Measurements from ENCODE around the gene GPX6. TPM values are rescaled to one million over a fixed set of nuclear protein-coding genes. Genes with fewer than 3 reads are reported as not detected.
A peak's percentile ranks its signal among the peaks of the same experiment; 100 is the strongest.
"Not testable (repeated sequence)": the region's sequence is repeated elsewhere in the genome, so short reads cannot be mapped to it uniquely, and the experiment has no call there.

GPX6 gene
- total RNA-seq, 1 donor from 2014 or later = not detected

DNA sequence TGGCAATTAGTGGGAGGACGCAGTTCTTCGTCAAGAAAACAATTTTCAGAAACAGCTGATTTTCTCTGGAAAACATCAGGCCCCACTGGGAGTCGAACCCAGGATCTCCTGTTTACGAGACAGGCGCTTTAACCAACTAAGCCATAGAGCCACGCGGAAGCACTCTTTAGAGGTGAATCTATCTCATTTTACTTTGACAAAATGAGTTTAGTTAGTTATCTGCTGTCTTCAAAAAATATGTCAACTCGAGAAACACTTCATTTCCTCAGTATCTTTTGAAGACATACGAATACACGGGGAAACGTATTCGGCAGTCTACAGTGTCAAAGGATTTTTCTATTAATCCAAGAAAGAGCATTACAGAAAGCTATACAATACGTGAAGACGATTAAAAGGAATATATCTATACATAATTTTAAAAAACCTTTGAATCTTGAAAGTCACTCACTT is 26.7 kb downstream of the GPX6 start:
- H3K9me3 Mint-ChIP-seq = no peaks in the 10 kb centered on the region
- intact Hi-C loops (cut with micrococcal nuclease) = loop anchor here (5.0 kb wide), 2 partner anchors 53 to 98 kb away; a partner anchor contains a TSS
- peaks cover 45% of the 10 kb centered on the region for H3K27me3 Mint-ChIP-seq (ENCODE audit: low read depth)
- H3K4me3 Mint-ChIP-seq (ENCODE audit: low read depth) = peak overlapping the region; percentile 74
- peaks cover 18% of the 10 kb centered on the region for H3K4me1 Mint-ChIP-seq (ENCODE audit: low read depth)
- no peaks in the 10 kb centered on the region for H3K36me3 Mint-ChIP-seq (ENCODE audit: low read depth)
- H3K27ac Mint-ChIP-seq = peak overlapping the region; percentile 6
- DNase-seq (ENCODE audit: low spot score) = no peak

DNA sequence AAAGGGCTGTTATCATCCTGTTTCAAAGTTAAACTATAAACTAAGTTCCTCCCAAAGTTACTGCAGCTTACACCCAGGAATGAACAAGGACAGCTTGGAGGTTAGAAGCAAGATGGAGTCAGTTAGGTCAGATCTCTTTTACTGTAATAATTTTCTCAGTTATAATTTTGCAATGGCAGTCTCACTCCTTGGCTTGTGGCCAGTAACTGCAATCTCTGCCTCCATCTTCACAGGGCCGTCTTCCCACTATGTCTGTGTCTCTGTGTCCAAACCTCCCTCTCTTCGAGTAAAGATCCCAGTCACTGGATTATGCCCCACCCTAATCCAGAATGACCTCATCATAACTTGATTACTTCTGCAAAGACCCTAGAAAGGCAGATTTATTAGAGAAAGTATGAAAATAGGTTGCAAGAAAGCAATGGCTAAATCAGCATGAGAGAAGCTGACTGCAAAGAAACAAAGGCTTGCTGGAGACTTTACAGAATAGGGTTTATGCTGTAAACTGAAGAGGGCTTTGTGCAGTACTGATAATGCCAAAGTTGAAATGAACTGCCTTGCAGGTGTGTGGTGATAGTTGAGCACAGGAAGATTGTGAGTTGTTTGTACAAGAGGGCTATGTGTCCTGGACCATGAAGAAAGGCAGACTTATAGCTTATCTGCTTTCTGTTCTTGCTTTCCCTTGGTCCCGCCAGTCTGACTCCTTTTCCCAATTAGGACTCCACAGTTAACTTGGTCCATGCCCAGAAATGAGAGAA is 28.4 kb downstream of the GPX6 start:
- H3K4me1 Mint-ChIP-seq (ENCODE audit: low read depth) = peaks cover 18% of the 10 kb centered on the region
- H3K4me3 Mint-ChIP-seq (ENCODE audit: low read depth) = no peak overlapping the region
- no peak for DNase-seq (ENCODE audit: low spot score)
- no peak overlapping the region for H3K27ac Mint-ChIP-seq
- intact Hi-C loops (cut with micrococcal nuclease) = loop anchor here (5.0 kb wide), 2 partner anchors 55 to 100 kb away; a partner anchor contains a TSS
- peaks cover 47% of the 10 kb centered on the region for H3K27me3 Mint-ChIP-seq (ENCODE audit: low read depth)
- no peaks in the 10 kb centered on the region for H3K36me3 Mint-ChIP-seq (ENCODE audit: low read depth)
- no peaks in the 10 kb centered on the region for H3K9me3 Mint-ChIP-seq

DNA sequence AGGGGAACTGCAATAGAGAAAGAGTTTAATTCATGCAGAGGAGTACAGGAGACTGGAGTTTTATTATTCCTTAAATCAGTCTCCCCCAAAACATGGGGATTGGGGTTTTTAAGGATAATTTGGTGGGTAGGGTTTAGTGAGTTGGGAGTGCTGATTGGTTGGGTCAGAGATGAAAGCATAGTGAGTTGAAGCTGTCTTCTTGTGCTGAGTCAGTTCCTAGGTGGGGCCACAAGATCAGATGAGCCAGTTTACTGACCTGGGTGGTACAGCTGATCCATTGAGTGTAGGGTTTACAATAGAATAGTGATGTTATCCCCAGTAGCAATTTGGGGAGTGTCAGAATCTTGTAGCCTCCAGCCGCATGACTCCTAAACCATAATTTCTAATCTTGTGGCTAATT is 29.1 kb downstream of the GPX6 start:
- Mint-ChIP-seq H3K27me3 (ENCODE audit: low read depth) (peaks cover 47% of the 10 kb centered on the region), H3K4me1 (ENCODE audit: low read depth) (peaks cover 18% of the 10 kb centered on the region), H3K4me3 (ENCODE audit: low read depth) (no peak overlapping the region), H3K36me3 (ENCODE audit: low read depth) (no peaks in the 10 kb centered on the region), H3K9me3 (no peaks in the 10 kb centered on the region), H3K27ac (no peak overlapping the region)
- intact Hi-C loops (cut with micrococcal nuclease) = loop anchor here (5.0 kb wide), 2 partner anchors 56 to 101 kb away; a partner anchor contains a TSS
- no peak for DNase-seq (ENCODE audit: low spot score)

DNA sequence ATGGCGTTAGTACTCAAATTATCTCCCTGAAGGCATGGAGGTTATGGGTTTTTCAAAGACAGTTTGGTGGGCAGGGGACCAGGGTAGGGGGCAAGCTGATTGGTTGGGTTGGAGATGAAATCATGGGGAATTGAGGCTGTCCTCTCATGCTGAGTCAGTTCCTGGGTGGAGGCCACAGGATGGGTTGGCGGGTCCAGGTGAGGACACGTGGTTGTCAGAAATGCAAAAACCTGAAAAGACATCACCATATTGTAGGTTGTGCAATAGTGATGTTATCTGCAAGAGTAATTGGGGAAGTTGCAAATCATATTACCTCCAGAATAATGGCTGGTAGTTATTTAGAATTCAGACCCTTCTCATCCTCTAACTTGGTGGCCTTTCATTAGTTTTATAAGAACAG is 30.1 kb downstream of the GPX6 start:
- Mint-ChIP-seq H3K27ac (no peak overlapping the region), H3K9me3 (no peaks in the 10 kb centered on the region), H3K4me3 (ENCODE audit: low read depth) (no peak overlapping the region), H3K4me1 (ENCODE audit: low read depth) (peaks cover 17% of the 10 kb centered on the region), H3K27me3 (ENCODE audit: low read depth) (peaks cover 51% of the 10 kb centered on the region), H3K36me3 (ENCODE audit: low read depth) (no peaks in the 10 kb centered on the region)
- intact Hi-C loops (cut with micrococcal nuclease) = loop anchor here (5.0 kb wide), 2 partner anchors 57 to 102 kb away; a partner anchor contains a TSS
- DNase-seq (ENCODE audit: low spot score) = no peak

DNA sequence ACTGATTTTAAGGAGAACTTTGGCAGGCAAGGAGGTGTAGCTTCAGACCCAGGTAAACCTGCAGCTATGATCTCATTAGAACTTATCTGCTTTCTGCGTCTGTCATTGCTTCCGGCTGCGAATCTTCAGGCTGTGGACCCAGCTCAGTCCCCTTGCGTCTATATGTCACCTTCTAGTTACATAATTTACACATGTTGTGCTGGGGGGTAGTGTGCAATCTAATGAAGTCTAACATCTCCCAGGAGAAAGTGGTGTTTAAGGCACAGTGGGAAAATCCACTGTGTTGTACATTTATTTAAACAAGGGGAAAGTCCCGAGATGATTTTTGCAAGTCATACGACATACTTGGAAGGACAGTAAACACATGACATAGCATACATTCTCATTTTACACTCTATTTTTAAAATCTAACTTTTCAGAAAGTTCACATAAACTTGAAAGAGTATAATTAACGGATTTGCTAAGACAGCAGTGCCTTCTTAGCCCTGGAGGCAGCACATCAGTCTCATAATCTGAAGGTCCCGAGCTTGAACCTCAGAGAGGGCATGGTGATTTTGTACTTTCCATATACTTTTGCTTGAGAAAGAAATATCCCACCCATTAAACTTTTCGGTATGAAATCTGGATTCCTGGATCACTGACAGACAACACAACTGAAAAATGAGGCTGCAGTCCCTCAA is 35.2 kb downstream of the GPX6 start:
- Mint-ChIP-seq H3K27ac (no peak overlapping the region), H3K9me3 (no peaks in the 10 kb centered on the region), H3K4me3 (ENCODE audit: low read depth) (no peak overlapping the region), H3K27me3 (ENCODE audit: low read depth) (peaks cover 68% of the 10 kb centered on the region), H3K36me3 (ENCODE audit: low read depth) (no peaks in the 10 kb centered on the region), H3K4me1 (ENCODE audit: low read depth) (peaks cover 4% of the 10 kb centered on the region)
- no peak for DNase-seq (ENCODE audit: low spot score)
- intact Hi-C loops (cut with micrococcal nuclease) = no loop called here

DNA sequence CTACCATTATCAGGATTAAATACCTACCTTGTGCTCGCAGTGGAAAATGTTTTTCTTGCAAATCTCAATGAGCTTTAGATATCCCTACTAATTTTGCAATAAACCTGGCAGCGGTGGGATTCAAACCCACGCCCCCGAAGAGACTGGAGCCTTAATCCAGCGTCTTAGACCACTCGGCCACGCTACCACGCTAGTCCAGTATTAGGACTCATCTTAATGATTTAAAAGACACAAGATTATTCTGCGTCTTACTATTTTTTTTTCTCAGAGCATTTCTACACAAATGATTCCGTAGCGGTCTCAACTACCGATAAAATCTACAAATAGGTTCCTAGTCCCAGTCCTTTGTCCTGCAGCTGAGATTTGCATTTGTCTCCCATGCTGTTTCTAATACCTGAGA is 37.1 kb downstream of the GPX6 start:
- Mint-ChIP-seq H3K27me3 (ENCODE audit: low read depth) (peaks cover 82% of the 10 kb centered on the region), H3K4me1 (ENCODE audit: low read depth) (peaks cover 7% of the 10 kb centered on the region), H3K9me3 (no peaks in the 10 kb centered on the region), H3K27ac (no peak overlapping the region), H3K36me3 (ENCODE audit: low read depth) (no peaks in the 10 kb centered on the region), H3K4me3 (ENCODE audit: low read depth) (no peak overlapping the region)
- intact Hi-C loops (cut with micrococcal nuclease) = no loop called here
- DNase-seq (ENCODE audit: low spot score) = no peak

DNA sequence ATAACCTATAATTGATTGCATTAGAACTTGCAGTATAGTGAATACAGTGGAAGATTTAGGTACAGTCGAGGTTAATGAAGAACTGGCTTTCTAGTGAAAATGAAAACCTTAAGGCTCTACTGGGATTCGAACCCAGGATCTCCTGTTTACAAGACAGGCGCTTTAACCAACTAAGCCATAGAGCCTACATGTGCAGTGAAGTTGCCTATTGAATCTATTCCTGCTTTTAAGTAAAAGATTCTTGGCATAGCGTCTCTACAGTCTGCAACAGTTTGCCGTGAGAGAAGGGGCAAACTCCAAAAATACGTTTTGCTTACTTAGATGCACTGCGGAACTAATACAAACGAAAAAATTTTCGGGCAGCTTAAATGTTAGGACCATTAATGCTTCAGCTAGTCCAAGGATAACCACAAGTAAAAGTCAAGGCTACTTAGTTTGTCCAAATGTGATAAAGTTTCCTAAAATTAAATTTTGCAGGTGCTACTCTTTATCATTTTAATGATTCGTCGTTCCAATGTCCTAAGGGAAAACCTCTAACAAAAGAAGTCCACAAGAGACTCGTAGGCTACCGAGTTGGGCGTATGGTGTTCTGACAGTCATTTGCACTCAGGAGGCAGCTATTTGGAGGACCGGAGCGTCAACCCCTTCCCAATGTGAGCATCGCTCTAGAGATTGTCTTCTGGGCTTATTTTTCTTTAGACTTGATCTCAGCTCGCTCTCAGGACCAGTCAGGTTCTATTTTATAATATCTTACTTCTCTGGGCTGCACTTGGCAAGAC is 41.0 kb downstream of the GPX6 start:
- Mint-ChIP-seq H3K4me3 (ENCODE audit: low read depth) (peak overlapping the region; percentile 62), H3K4me1 (ENCODE audit: low read depth) (peaks cover 7% of the 10 kb centered on the region), H3K9me3 (no peaks in the 10 kb centered on the region), H3K27me3 (ENCODE audit: low read depth) (peaks cover 60% of the 10 kb centered on the region), H3K36me3 (ENCODE audit: low read depth) (no peaks in the 10 kb centered on the region), H3K27ac (no peak overlapping the region)
- intact Hi-C loops (cut with micrococcal nuclease) = no loop called here
- DNase-seq (ENCODE audit: low spot score) = no peak

DNA sequence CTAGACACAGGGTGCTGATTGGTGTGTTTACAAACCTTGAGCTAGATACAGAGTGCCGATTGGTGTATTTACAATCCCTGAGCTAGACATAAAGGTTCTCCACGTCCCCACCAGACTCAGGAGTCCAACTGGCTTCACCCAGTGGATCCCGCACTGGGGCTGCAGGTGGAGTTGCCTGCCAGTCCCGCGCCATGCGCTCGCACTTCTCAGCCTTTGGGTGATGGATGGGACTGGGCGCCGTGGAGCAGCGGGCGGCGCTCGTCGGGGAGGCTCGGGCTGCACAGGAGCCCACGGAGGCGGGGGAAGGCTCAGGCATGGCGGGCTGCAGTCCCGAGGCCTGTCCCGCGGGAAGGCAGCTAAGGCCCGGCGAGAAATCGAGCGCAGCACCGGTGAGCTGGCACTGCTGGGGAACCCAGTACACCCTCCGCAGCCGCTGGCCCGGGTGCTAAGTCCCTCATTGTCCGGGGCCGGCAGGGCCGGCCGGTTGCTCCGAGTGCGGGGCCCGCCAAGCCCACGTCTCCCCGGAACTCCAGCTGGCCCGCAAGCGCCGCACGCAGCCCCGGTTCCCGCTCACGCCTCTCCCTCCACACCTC is 46.3 kb downstream of the GPX6 start:
- H3K4me1 Mint-ChIP-seq (ENCODE audit: low read depth); H3K27ac Mint-ChIP-seq; DNase-seq (ENCODE audit: low spot score); H3K9me3 Mint-ChIP-seq; intact Hi-C loops (cut with micrococcal nuclease); H3K4me3 Mint-ChIP-seq (ENCODE audit: low read depth); H3K36me3 Mint-ChIP-seq (ENCODE audit: low read depth): not testable (repeated sequence)
- H3K27me3 Mint-ChIP-seq (ENCODE audit: low read depth) = peaks cover 46% of the 10 kb centered on the region

DNA sequence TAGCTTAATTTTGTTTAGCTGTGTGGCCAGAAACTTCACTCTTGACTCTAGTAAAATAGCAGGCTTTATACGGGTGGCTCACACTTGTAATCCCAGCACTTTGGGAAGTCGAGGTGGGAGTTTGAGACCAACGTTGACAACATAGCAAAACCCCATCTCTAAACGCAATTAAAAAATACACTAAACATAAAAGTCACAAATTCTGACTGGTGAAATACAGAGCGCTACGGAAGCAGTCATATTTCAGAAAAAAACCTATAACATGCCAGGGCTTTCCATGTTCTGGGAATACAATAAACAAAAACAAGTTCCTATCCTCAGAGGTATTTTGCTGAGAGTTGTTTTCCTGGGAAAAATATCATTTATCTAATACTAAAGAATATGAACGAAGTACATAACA is 47.5 kb downstream of the GPX6 start:
- H3K9me3 Mint-ChIP-seq = no peaks in the 10 kb centered on the region
- H3K36me3 Mint-ChIP-seq (ENCODE audit: low read depth) = no peaks in the 10 kb centered on the region
- peaks cover 46% of the 10 kb centered on the region for H3K27me3 Mint-ChIP-seq (ENCODE audit: low read depth)
- no peak for DNase-seq (ENCODE audit: low spot score)
- H3K4me1 Mint-ChIP-seq (ENCODE audit: low read depth) = no peaks in the 10 kb centered on the region
- intact Hi-C loops (cut with micrococcal nuclease) = no loop called here
- H3K27ac Mint-ChIP-seq = no peak overlapping the region
- H3K4me3 Mint-ChIP-seq (ENCODE audit: low read depth) = no peak overlapping the region

DNA sequence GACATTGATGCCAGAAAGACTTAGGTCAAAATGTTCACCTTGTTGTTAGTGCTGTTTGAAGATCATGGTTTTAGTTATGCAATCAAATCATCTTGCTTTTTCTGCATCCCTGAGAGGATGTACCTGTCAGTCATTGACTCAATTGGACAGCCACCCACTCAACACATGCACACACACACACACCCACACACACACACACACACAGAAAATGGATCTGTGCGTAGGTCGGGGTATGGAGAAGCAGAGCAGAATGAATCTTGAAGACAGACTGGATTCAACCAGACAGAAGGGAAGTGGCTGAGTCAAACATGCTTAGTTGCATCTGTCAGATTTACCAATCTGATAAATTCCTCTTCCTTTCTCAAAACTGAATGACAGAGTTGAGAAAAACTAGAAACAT is 53.2 kb downstream of the GPX6 start:
- Mint-ChIP-seq H3K36me3 (ENCODE audit: low read depth) (no peaks in the 10 kb centered on the region), H3K27me3 (ENCODE audit: low read depth) (peaks cover 61% of the 10 kb centered on the region), H3K4me3 (ENCODE audit: low read depth) (no peak overlapping the region), H3K27ac (no peak overlapping the region), H3K9me3 (no peaks in the 10 kb centered on the region), H3K4me1 (ENCODE audit: low read depth) (peaks cover 18% of the 10 kb centered on the region)
- peak; percentile 16 for DNase-seq (ENCODE audit: low spot score)
- intact Hi-C loops (cut with micrococcal nuclease) = no loop called here

DNA sequence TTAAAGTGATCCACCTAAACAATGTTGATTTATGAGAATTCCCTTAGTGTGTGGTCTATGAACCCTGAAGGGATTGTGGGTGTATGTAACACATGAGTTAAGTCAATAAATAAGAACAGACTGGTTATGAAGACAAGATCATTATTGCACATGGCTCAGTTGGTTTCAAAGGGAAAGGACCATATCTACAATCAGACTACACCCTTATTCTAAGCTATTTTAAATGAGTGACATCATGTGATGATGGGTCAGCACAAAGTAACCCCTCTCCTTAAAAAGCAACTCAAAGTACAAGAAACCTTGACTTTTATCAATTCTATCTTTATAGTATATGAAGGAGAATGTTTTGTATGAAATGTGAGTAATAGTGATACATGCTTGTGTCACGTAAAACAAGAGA is 57.0 kb downstream of the GPX6 start:
- DNase-seq (ENCODE audit: low spot score) = no peak
- no peak overlapping the region for H3K27ac Mint-ChIP-seq
- no peaks in the 10 kb centered on the region for H3K9me3 Mint-ChIP-seq
- intact Hi-C loops (cut with micrococcal nuclease) = no loop called here
- no peaks in the 10 kb centered on the region for H3K36me3 Mint-ChIP-seq (ENCODE audit: low read depth)
- H3K4me1 Mint-ChIP-seq (ENCODE audit: low read depth) = peaks cover 18% of the 10 kb centered on the region
- peaks cover 61% of the 10 kb centered on the region for H3K27me3 Mint-ChIP-seq (ENCODE audit: low read depth)
- no peak overlapping the region for H3K4me3 Mint-ChIP-seq (ENCODE audit: low read depth)

Data from activated T-helper 2 cell treated with anti-CD3 and anti-CD28 coated beads, Interferon-gamma antibody, Interleukin-2, Interleukin-4, amounts not matched to agents 10 μg/mL and 5 μg/mL and 100 μg/mL, durations not matched to agents 14 hours and 24 hours and 36 hours (primary cell).